Body of pancreas (tissue), 4 donors: ENCODE data around the gene RINL. TPM values are rescaled to one million over a fixed set of nuclear protein-coding genes. Genes with fewer than 3 reads are reported as not detected.

Experiments
- ATAC-seq: fragments of 150-250 bp; one replicate; pipeline ENCODE4 v1.9.1; 2016
- DNase-seq, 4 donors: peaks; one replicate each; pipeline ENCODE4 v3.0.0-alpha.2; 2019
- H3K27ac ChIP-seq, 4 donors: fragments of 200-600 bp; sonication (generic); 1 replicate in 3 of 4; 2 replicates in 1 of 4; pipeline versions ENCODE4 v1.5.1 to v1.6.1; 2016 to 2019; ENCODE audit warnings: mild to moderate bottlenecking in 1 of 4, mixed read lengths in 1 of 4, moderate library complexity in 1 of 4
- H3K27me3 ChIP-seq, 2 donors: fragments of 200-600 bp; sonication (generic); one replicate each; pipeline ENCODE4 v1.6.0; 2016; ENCODE audit warnings: mild to moderate bottlenecking in 1 of 2
- H3K36me3 ChIP-seq, 2 donors: fragments of 200-600 bp; sonication (generic); replicated peaks in 1 of 2; 2 replicates each; pipeline ENCODE4 v1.5.1; 2016; ENCODE audit warnings: low read depth in 2 of 2; ENCODE audit not compliant: insufficient read depth in 1 of 2
- H3K4me1 ChIP-seq: fragments of 200-600 bp; sonication (generic); one replicate; pipeline ENCODE4 v1.6.0; 2016
- H3K4me3 ChIP-seq, 2 donors: fragments of 200-600 bp; sonication (generic); 1 replicate in 1 of 2; 2 replicates in 1 of 2; pipeline ENCODE4 v1.5.1; 2016 to 2019
- H3K9me3 ChIP-seq, 3 donors: fragments of 200-600 bp; sonication (generic); 1 replicate in 2 of 3; 2 replicates in 1 of 3; pipeline ENCODE4 v1.5.1; 2016
- POLR2A ChIP-seq, 3 donors: fragments of 450-650 bp; IDR thresholded peaks; one replicate each; pipeline ENCODE4 v1.6.1; 2016; ENCODE audit warnings: antibody characterized with exemption in 3 of 3, mild to moderate bottlenecking in 2 of 3
- WGBS, 2 donors: methylation state at CpG; one replicate each; pipeline ENCODE4 v1.1.5; 2017; 5-methylcytosine and 5-hydroxymethylcytosine counted together
- intact Hi-C: fragments of 100-400 bp; cut with DNase I; formaldehyde crosslinking; loops from one replicate; pipeline ENCODE4 v1.15.1; 2023
- total RNA-seq, 2 donors: library from RNA; depleted of rRNA; stranded (reverse); fragments of >200 nt; gene quantifications; one replicate each; pipeline ENCODE4 v1.1.0, GENCODE V29; 2016
- TF ChIP-seq, protein P1 (sequence below), 7 experiments: fragments of 450-650 bp in 4 of 7; fragments of 200-600 bp in 3 of 7; sonication (generic) in 3 of 7; IDR thresholded peaks; one replicate each; pipeline ENCODE4 v1.5.1; 2016 to 2019; ENCODE audit warnings: antibody characterized with exemption in 7 of 7

Gene RINL
- total RNA-seq, 2 donors from 2014 or later: 6.9 to 13.7 TPM

DNA sequence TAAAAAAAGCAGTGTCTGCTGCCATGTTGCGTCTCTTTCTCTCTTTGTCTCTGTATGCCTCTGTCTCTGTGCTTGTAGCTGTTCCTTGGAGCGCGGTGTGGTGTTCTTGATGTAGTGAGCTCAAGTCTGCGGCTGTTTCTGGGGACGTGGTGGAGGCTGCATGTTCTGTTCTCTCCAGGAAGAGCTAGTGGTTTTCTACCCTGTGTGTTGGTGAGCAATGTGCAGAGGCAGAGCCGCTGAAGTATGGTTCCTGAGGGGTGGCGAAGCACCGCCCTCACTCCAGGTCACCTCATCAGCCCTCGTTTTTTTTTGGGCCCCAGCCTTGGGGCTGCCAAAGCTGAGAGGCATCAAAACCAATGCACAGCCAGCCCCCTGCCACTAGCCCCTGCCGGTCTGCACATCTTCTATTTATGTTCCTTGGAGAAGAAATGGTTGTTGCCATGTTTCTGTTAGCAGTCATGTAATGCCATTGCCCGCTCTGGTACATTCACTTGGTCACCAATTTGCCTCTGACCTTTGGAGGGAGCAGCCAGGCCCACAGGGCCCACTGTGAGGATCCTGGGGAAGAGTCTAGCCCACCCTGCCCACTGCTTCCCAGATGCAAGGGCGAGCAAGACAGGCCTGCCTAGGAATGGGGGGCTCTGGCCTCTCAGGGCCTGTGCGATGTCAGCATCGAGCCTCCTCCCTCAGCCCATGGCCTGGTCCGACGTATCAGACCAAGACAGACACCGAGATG lies 35.5 kb downstream of the RINL start:
- Histone ChIP-seq H3K27me3 (no peaks in the 10 kb centered on the region), H3K27ac (peak overlapping the region in 1 of 4 donors; percentile 33), H3K4me3 (no peak overlapping the region), H3K4me1 (peaks cover 73% of the 10 kb centered on the region), H3K9me3 (no peaks in the 10 kb centered on the region), H3K36me3 (peaks cover 25 to 73% of the 10 kb centered on the region in 2 donors)
- WGBS, 2 donors: 86 to 89% methylated on average over 10 to 17 of the region's 17 CpGs
- no peak for TF ChIP-seq POLR2A (IDR thresholded peaks at IDR 0.05)
- TF ChIP-seq, protein P1, sequence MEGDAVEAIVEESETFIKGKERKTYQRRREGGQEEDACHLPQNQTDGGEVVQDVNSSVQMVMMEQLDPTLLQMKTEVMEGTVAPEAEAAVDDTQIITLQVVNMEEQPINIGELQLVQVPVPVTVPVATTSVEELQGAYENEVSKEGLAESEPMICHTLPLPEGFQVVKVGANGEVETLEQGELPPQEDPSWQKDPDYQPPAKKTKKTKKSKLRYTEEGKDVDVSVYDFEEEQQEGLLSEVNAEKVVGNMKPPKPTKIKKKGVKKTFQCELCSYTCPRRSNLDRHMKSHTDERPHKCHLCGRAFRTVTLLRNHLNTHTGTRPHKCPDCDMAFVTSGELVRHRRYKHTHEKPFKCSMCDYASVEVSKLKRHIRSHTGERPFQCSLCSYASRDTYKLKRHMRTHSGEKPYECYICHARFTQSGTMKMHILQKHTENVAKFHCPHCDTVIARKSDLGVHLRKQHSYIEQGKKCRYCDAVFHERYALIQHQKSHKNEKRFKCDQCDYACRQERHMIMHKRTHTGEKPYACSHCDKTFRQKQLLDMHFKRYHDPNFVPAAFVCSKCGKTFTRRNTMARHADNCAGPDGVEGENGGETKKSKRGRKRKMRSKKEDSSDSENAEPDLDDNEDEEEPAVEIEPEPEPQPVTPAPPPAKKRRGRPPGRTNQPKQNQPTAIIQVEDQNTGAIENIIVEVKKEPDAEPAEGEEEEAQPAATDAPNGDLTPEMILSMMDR (IDR thresholded peaks at IDR 0.05): no peak
- DNase-seq (peak in 2 of 4 donors; percentile 21 to 47), ATAC-seq (no peak)
- intact Hi-C loops: no loop called here

DNA sequence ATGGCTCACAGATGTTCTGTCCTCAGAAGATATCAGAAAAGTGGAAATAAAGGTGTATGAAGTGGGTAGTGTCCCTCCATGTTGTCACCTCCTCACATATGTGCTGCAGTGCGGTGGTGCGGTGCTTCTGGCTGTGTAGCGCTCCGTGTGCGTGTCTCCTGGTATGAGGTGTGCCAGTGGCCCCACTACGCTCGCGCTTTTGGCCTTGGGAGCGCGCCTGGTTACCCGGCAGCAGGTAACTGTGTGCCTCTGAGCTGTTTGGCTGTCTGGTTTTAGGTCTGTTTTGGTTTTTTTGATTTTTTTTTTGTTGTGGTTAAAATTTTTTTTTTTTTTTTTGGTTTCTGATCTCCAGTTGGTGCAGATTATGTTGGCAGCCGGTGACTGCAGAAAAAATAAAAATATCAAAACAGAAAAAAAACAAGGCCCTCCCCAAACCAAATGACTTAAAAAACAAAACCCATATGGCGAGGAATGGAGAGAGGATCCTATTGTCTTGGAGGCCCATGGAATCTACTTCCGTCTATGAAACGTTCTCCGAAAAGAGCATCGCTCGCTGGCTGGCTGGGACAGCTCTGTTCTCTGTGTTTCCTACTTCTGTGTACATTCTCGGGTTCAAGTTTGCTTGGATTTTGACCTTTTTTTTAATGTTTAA lies 36.2 kb downstream of the RINL start:
- 77 to 90% methylated on average over 19 of the region's 19 CpGs for WGBS, 2 donors
- no peak for TF ChIP-seq POLR2A (IDR thresholded peaks at IDR 0.05)
- TF ChIP-seq, protein P1 (IDR thresholded peaks at IDR 0.05): no peak
- peak overlapping the region in 3 of 4 donors; percentile 33 to 60 (median 52) for H3K27ac ChIP-seq
- no peaks in the 10 kb centered on the region for H3K9me3 ChIP-seq
- H3K4me3 ChIP-seq: no peak overlapping the region
- intact Hi-C loops: no loop called here
- H3K36me3 ChIP-seq: peaks cover 28 to 76% of the 10 kb centered on the region in 2 donors
- peaks cover 73% of the 10 kb centered on the region for H3K4me1 ChIP-seq
- H3K27me3 ChIP-seq: no peaks in the 10 kb centered on the region
- DNase-seq (peak in 1 of 4 donors; percentile 55), ATAC-seq (no peak)

DNA sequence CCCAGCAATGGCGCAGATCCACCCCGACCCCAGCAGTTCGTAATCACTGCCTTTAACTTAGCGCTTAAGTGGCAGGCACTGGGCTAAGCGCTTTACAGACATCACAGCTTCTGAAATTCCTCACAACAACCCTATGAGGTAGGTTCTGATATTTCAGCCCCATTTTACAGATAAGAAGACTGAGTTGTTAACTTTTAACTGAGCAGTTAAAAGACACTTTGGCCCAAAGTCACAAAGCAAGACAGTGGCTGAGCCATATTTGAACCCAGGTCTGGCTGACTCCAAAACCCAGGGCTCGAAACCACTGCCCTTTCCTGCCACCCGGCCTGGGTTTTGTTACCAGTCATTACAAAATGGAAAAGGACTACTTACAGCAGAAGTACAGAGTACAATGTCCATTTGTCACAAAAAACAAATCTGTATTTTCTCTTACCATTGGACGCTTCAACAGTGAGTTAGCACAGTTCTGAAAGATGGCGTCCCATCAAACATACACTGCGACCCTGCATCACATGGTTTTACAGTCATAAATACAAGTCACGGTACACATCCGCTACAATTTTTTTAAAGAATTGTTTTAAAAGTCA lies 36.8 kb downstream of the RINL start:
- TF ChIP-seq POLR2A (IDR thresholded peaks at IDR 0.05): no peak
- TF ChIP-seq, protein P1 (IDR thresholded peaks at IDR 0.05): no peak
- ATAC-seq (no peak), DNase-seq (no peak)
- no peaks in the 10 kb centered on the region for H3K9me3 ChIP-seq
- WGBS, 2 donors: 67 to 78% methylated on average over 12 of the region's 12 CpGs
- no peak overlapping the region for H3K4me3 ChIP-seq
- intact Hi-C loops: no loop called here
- no peaks in the 10 kb centered on the region for H3K27me3 ChIP-seq
- H3K36me3 ChIP-seq: peaks cover 26 to 77% of the 10 kb centered on the region in 2 donors
- peaks cover 76% of the 10 kb centered on the region for H3K4me1 ChIP-seq
- H3K27ac ChIP-seq: peak overlapping the region; percentile 33 to 60 (median 51)

DNA sequence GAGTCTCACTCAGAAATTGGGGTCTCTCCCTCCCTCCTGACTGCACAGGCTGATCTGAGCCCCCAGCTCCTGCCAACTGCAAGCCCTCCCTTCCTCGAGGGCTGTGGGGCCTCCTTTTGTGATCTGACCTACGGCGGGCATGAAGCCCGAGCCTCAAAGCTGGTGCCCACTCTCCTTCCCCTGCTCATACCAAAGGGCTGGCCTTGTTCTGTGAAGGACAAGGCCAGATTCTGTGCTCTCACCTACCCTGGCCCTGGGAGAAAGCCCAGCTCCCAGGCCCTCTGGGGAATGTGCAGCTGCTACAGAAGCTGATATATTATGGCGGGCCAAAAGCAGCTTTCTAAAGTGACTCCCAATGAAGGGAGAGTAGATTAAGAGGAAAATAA lies 37.5 kb downstream of the RINL start:
- peaks cover 24 to 72% of the 10 kb centered on the region in 2 donors for H3K36me3 ChIP-seq
- peak in 3 of 4 donors; percentile 64 to 77 (median 67) for DNase-seq
- peak overlapping the region; percentile 33 to 60 (median 51) for H3K27ac ChIP-seq

More for the DNA sequence above, 37.5 kb downstream of the RINL start:
- WGBS, 2 donors: 22 to 40% methylated on average over 1 to 5 of the region's 5 CpGs
- TF ChIP-seq, protein P1 (IDR thresholded peaks at IDR 0.05): no peak
- no peak for TF ChIP-seq POLR2A (IDR thresholded peaks at IDR 0.05)
- intact Hi-C loops: no loop called here
- Histone ChIP-seq H3K27me3 (no peaks in the 10 kb centered on the region), H3K9me3 (no peaks in the 10 kb centered on the region), H3K4me1 (peaks cover 78% of the 10 kb centered on the region), H3K4me3 (no peak overlapping the region)
- peak; percentile 43 for ATAC-seq
